GM19328 (cell line): Measurements from ENCODE around the gene RSL1D1.

Source experiments
- ATAC-seq: cut with Tn5 transposase; IDR thresholded peaks from one replicate; pipeline ENCODE4 v1.9.1; 2021; ENCODE audit warnings: mild to moderate bottlenecking, moderate library complexity; ENCODE audit not compliant: unreplicated experiment

Gene RSL1D1

GRCh38 chr16:11851294-11852091 lies at the start of gene RSL1D1:
RSL1D1 (minus strand) TSS chr16:11851542; CDS start chr16:11851512, 30 bp downstream.
- peak; percentile 76 for ATAC-seq

- no peak for ATAC-seq
Observed at GRCh38 chr16:11901091-11901490, 49.7 kb upstream of the RSL1D1 start.

- no peak for ATAC-seq
Observed at GRCh38 chr16:11896486-11897176, 45.3 kb upstream of the RSL1D1 start.

- ATAC-seq: no peak
Observed at GRCh38 chr16:11893571-11893970, 42.2 kb upstream of the RSL1D1 start.

GRCh38 chr16:11892761-11893160 lies 41.4 kb upstream of the RSL1D1 start:
- ATAC-seq: no peak

- no peak for ATAC-seq
Observed at GRCh38 chr16:11890231-11890965, 39.1 kb upstream of the RSL1D1 start.

GRCh38 chr16:11886881-11887280 lies 35.5 kb upstream of the RSL1D1 start:
- ATAC-seq: no peak

- no peak for ATAC-seq
Observed at GRCh38 chr16:11884035-11884434, 32.7 kb upstream of the RSL1D1 start.

- no peak for ATAC-seq
Observed at GRCh38 chr16:11880007-11880406, 28.7 kb upstream of the RSL1D1 start.

GRCh38 chr16:11877374-11877773 lies 26.0 kb upstream of the RSL1D1 start:
- no peak for ATAC-seq

GRCh38 chr16:11876306-11876705 lies 25.0 kb upstream of the RSL1D1 start:
- ATAC-seq: no peak

- ATAC-seq: no peak
Observed at GRCh38 chr16:11875721-11876120, 24.4 kb upstream of the RSL1D1 start.

- ATAC-seq: no peak
Observed at GRCh38 chr16:11871193-11871592, 19.9 kb upstream of the RSL1D1 start.

- ATAC-seq: no peak
Observed at GRCh38 chr16:11870399-11870798, 19.1 kb upstream of the RSL1D1 start.

- ATAC-seq: no peak
Observed at GRCh38 chr16:11869353-11870228, 18.2 kb upstream of the RSL1D1 start.

- ATAC-seq: no peak
Observed at GRCh38 chr16:11868412-11868980, 17.2 kb upstream of the RSL1D1 start.

GRCh38 chr16:11862489-11862888 lies 11.1 kb upstream of the RSL1D1 start:
- no peak for ATAC-seq

GRCh38 chr16:11857161-11857560 lies 5.8 kb upstream of the RSL1D1 start:
- ATAC-seq: no peak

GRCh38 chr16:11852092-11852809 lies 909 bp upstream of the RSL1D1 start:
- no peak for ATAC-seq

GRCh38 chr16:11848842-11849241 lies 2.5 kb downstream of the RSL1D1 start:
- no peak for ATAC-seq
